Fibroblast of skin of left biceps (primary cell): ENCODE results near the gene IGSF9B.

Source experiments
- DNase-seq, 2 experiments: peaks; one replicate each; pipeline ENCODE4 v3.0.0-alpha.2; 2013; ENCODE audit warnings: low read depth in 2 of 2

IGSF9B gene

DNA sequence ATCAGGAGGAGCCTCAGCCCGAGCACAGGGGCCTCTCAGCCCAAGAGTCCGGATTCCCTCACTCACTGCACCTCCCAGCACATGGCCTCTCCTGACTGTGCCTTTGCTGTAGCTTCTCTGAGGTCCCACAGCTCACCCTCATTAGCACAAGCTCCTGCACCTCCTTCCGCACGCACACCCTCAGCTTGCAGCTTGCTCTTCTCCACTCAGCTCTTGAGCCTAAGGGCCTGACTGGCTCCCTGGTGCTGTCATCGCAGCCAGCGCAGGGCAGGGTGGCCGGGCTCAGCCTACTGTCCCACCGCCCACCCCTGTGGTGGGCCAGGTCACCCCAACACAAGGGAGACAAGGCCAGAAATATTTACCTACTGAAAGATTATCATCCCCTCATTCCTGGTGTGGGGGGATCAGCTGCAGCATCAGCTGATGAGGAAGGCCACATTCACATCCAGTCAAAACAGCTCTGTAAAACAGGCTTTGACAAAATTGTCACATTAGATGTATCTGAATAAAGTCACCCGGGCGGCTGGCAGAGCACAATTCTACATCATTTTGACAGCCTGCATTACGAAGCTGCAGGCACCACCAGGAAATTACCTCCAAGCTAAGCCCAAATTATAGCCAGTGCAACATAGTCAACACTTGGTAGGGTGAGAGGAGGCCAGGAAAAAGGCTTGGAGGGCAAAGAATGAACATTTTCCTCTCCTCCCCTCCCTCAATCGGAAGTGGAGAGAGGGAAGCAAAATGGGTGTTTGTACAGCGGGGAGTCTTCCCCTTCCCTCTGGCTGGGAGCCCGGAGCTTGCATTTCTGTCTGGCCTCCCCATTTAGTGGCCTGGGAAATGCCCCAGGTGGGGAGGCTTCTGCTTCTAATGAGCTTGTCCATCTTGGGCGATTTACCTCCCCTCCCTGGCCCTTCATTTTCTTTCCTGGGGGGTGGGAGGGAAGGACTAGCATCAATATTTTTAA lies 29.5 kb upstream of the IGSF9B start:
- DNase-seq = no peak

DNA sequence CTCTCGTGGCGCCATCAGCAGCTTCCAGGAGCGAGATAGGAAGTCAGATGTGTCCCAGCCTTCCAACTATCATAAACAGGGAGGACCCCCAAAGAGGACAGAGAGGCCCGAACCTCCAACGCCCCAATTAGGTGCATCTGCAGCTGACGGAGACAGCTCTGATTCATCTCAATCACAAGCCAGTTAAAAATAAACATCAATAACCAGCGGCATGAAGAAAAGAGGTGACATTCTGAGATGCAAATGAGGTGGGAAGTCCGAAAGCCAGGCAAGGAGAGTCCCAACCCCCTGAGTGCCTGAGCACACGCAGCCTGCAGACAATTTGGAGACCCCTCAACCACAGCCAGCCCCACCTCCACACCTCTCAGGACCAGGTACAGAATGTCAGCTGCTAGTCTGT lies 28.1 kb upstream of the IGSF9B start:
- DNase-seq = no peak

DNA sequence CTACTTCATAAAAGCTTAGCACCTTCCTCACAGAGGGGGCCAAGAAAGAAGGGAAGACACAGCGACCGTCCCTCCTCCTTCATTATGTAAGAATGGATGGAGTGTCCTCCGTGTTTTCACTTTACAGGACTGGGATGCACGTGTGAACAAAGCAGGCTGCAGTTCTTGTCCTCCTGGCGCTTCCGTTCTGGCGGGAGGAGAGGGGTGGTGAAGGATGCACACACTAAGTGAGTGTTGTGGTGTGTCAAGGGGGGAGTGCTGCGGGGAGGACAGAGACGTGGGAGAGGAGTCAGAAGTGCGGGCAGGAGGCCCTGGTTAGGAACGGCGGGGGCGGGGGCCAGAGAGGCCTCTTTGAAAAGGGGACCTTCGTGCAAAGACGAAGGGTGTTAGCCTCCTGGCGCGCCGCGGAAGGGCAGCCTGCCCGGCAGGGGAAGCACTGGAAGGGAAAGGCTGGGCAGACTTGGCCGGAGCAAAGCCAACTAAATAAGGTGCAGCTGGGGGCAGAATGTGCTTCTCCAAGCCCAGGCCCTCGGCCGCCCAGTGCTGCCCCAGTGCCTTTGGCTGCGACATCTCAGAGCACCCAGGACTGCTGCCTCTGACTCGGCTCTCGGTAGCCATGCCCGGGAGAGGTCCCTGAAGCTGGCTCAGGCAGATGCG lies 27.0 kb upstream of the IGSF9B start:
- no peak for DNase-seq

DNA sequence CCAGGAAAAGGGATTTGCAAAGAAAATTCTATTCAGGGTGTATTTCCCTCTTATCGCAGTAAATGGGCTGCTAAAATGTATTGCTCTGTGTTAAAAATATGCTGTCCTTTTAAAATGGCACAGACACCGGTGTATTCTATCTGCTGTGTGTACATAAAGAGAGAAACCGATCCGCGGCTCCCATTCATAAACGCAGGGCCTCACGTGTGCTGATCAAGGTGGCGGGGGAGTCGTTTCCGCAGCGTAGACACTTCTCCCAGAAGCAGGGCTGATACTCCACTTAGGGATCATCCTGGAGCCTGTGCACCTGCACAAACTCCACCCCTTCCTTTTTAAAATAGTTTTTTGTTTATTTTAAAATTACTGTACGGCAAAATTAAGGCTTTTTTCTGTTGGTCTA lies 26.1 kb upstream of the IGSF9B start:
- DNase-seq = no peak

DNA sequence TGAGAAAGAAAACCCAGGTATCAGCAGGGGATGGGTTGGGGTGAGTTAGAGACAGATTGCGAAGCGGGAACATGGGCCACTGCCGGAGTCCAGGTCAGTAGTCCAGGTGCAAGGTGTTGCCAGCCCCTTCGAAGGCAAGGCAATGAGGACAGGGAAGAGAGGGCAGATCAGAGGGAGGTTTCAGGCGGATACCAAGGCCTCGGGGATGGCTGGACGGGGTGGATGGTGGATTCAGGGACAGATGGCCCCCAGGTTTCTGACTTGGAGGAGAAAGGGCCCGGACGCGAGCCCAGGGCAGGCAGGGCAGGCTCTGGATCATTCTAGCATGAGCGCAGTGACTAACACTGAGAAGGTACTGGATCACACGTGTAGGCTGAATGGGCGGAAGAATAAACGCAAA lies 25.4 kb upstream of the IGSF9B start:
- no peak for DNase-seq

DNA sequence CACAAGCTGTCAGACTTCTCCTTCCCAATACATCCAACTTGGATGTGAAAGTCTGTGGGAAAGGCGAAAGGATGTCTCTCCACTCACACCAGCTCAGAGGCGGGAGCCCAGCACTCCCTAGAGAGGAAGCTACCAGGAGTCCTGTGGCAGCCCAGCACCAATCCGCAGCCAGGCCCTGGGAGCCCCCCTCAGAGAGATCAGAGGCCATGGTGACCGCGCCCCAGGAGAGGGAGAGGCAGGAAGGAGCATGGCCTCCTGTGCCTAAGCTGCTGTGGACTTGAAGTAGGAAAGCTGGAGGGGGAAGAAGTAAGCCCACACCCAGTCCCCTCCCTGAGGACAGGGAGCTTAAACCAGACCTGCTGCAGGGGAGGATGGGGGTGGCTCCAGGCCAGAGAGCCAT lies 24.4 kb upstream of the IGSF9B start:
- no peak for DNase-seq

DNA sequence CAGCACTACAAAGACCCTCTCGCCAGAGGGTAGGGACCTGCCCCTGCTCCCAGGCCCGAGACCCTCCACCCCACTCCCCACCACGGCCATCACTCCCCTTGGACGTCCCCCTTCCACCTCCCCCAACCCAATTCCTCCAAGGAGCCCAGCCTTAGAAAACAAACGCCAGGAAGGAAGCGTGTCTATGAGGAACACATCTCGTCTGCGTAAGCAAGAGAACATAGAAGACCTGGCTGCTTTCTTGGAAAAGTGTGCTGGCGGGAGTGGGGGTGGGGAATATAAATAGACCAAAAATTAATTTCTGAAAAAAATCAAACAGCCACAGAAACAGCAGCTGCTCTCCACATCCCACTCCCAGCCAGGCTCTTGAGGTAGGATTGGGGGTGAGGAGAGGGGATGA lies 23.9 kb upstream of the IGSF9B start:
- DNase-seq = no peak

DNA sequence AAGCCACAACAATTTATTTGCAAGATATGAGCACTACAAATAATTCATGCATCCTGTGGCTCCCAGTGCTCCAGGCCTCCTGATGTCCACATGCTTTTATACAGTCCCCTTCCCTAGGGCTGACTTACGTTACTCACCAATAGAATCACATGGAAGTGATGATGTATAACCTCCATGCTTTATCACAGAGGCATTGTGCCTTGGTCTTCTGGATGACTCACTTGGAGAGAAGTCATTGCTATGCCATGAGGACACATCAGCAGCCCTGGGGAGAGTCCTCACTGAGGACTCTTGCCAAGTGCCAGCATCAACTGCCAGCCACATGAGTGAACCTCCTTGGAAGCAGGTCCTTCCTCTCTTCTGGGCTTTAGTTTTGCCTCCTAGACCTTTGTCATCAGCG lies 22.0 kb upstream of the IGSF9B start:
- DNase-seq = no peak

DNA sequence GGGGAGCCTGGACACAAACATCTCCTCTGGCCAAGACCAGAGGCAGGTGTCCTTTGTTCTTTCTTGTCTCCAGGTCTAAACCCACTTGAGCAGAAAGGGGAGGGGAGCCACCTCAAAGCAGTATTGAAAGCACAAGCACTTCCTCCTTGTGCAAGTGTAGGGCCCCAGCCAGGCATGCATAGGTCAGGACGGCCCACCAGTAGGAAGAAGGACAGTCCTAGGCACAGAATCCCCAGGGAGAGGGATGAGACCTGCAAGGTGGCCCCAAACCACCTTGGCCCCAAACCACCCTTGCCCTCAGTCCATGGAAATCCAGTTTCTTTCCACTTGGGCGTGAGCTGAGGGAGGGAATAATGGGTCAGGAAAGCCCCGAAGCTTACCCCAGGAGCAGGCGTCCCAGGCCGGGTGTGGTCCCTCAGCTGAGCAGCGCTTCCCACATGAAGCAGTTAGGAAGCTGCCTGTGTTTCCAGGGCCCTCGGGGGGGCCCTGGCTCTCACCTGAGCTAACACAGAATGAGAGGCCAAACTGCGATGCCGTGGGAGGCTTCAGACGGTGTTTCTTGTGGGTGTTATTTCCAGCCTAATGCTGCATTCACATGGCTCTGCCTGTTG lies 20.4 kb upstream of the IGSF9B start:
- no peak for DNase-seq

DNA sequence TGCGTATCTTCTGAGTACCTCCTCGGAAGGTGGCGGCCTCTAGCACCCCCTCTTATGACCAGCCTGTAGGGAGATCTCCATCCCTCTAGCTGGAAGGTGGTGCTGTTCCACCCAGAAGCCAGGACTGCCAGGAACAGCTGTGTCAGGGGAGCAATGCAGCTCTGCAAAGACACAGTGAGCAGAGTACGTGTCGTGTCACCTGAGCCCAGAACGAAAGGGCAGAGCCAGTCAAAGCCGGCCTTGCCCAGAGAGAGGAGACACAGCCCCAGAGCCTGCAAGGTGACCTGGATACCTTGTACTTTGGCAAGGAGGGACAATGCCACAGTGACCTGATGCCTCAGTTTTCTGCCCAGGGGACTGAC lies 18.7 kb upstream of the IGSF9B start:
- DNase-seq = no peak

DNA sequence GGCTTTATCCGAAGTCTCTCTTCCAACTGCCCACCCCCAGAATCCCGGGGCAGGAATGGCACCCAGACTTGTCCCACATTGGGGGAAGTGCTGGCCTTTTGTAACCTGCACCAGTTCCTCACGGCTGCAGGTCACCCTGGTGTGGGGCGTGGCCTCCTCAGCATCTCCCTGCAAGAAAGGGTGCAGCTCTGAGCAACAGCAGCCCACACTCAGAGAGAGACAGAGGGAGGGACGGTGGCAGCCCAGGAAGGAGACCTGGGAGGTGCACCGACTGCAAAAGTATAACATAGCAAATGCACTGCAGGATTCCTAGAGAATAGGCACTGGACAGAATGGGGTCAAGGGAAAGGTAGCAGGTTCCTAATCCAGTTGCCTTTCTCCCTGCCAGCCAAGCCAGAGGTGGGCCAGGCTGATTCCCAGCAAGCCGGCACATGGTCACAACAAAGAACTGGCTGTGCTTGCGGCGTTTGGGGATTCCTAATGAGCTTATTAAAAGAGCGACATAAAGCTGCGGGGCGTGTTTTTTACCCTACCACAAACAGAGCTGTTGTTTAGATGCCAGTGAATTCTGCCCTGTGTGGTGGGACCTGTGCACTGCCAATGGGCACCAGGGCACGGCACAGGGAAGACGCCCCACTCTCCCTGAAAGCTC lies 18.2 kb upstream of the IGSF9B start:
- DNase-seq = no peak

DNA sequence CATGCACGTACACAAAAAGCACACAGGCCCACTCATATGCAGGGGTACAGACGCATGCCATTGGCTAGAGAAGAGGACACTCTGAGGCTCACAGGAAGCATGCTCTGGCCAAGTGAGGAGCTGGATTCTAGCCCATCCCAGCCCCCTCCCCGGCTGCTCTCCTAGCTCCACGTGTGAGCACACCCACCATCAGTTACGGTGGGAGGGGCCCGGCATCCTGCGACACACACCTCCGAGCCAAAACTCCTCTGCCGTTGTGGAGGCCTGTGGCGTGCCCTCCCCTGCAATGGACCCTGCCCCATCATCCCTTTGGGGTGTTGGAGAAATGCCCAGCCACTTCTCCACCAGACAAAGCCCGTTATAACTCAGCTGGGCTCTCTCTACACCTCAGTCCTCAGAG lies 15.1 kb upstream of the IGSF9B start:
- no peak for DNase-seq

DNA sequence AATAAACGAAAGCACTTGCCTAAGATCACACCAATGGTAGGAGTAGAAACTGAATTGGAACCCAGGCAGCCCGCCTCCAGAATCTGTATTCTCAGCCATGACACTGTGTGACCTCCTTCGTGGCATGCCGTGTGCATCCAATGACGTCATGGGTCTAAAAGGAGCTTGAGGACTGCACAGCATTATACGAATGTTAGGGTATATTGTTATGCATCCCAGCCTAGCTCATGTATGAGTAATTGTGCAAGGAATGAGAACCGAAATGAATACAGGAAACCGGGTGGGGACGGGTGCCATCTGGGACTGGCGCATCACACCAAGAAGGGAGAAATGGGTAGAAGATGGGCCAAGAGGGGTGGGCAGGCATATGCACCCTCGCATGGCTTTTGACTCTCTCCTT lies 12.3 kb upstream of the IGSF9B start:
- no peak for DNase-seq

DNA sequence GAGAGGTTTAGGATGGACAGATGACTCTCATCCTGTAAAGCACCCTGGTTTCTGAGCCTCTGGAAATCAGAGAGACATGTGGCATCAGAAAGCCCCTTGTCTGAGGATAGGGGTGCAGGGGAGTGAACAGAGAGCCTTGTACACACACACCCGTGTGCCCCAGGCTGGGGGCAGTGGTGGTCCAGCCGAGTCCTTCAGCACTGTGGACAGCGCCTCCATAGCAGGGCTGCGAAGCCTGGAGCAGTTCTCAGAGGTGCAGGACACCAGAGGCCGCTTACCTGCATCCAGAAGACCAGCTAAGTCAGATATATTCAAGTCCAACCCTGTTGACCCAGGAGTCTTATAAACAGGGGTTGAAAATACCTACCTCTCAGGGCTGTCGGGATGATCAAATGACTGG lies 11.5 kb upstream of the IGSF9B start:
- DNase-seq = no peak

DNA sequence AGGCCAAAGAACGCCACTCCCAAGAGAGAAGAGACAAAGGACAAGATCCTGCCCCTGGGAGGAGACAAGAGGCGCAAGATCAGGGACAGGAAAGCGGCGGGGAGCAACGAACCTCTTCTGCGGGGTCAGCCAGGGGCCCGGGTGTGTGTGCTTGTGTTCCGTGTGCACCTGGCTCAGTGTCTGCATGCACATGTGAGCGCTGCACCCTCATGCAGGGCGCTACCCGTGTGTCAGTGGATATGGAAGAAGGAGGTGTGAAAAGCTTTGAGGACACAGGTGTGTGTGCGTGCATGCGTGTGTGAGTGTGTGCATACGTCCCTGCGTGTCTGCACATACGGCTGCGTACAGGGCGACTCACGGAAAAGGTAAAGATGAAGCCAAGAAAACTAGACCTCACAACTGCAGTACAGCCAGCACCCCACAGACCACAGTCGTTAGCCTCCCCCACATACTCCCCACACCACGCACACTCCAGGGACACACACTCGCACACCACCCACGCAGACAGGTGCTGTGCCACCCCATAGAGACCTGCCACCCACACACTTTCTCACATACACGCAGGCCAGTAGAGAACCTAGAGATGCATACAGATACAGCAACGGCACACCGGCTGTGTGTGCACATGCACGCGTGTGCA lies 11.0 kb upstream of the IGSF9B start:
- DNase-seq = no peak

DNA sequence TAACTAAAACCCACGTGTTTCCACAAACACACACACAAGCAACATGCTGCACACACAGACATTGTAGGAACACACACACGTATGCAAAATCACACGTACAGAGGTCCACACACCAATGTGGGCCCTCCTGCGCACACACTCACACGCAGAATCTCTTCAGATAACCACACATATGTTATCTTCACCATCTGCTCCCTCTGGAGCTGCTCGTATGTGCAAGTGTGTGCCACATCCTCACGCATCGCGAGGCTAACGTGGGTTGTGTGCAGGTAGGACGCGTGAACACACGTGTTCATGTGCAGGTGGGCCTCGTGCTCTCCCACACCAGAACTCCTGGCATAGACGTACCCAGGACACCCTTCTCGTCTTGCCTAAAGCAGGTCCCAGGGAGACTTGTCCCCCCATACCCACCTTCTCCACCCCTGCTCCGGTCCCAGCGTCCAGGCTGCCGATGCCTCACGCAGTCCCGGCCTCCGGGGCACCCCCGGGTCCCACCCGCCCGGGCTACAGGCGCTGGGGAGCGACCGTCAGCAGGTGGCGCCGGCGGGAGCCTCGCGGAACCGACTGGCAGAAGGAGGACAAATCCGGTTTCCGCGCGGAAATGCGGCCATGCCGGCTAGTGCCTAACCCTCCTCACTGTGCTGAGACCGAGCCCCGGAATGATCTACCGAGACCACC lies 10.3 kb upstream of the IGSF9B start:
- DNase-seq = no peak

DNA sequence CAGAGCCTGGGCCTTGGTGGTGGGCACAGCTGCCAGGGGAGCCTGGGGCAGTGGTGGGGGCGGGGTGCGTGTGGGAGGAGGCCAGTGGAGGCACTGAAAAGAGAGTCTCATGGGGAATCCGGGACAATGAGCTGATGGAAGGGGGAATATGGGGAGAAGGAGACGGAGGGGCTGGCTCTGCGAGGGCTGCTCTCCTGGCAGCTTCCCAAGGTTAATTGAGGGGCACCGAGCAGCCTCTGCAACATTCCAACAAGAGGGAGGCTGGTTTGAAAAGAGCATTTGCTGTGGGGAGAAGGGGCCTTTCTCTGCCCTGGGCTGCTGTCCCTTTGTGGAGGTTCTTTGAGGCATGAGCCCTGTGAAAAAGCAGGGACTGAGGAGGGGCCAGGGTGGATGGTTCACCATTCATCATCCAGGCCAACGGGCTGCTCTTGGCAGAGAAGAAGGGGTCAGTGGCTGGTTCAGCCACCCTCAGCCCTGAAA lies 9.4 kb upstream of the IGSF9B start:
- no peak for DNase-seq

DNA sequence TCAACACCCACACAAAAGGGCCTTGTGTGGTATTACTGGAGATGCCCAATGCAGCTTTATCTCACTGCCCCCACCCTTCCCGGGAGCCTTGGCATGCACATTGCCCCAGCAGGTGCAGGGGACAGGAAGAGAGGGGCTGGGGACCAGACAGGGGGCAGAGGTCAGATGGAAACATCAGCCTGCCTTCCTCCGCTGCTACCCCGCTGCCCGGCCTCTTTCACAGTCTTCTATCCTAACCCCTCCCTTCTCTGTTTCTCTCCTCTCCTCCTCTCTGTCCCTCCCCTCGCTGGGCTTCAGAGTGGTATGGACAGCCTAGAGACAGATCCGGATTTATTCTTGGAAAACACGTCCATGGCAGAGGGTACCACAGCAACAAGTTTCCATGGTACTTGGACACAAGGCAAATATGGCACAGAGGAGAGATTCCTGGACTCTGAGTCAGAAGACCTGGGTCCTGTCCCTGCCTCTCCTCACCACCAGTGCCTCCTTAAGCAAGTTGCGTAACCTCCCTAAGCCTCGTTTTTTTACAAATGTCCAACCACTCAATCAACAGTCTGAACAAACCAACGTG lies 8.3 kb upstream of the IGSF9B start:
- no peak for DNase-seq

DNA sequence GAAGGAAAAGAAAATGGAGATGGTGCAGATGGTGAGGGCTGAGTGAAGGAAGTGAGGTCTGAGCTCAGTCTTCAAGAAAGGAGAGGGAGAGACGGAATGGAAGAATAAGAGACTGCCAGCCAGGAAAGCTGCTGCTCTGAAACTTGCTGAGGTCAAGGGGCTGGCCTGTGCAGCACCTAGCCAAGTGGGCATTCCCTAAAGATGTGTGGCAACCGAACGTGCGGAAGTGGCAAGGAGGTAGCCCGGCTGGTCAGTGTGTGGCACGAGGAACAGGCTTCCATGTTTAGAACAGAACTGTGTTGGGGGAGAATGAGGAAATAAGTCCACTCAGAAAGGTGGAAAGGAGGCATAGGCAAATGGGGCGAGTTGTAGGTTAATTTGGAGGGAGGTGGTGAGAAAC lies 7.6 kb upstream of the IGSF9B start:
- no peak for DNase-seq

DNA sequence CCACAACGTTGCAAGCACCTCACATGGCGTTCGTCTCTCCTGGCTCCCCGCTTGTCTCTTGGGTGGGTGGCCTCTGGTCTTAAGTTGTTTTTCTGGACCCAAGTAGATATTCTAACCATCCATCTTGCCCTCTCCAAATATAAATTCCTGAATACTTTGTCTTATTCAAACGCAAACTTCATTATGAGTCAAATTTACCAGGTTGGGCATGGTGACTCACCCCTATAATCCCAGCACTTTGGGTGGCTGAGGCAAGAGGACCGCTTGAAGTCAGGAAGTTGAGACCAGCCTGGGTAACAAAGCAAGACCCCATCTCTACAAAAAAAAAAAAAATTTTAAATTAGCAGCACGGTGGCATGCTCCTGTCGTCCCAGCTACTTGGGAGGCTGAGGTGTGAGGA lies 5.1 kb upstream of the IGSF9B start:
- DNase-seq = no peak

DNA sequence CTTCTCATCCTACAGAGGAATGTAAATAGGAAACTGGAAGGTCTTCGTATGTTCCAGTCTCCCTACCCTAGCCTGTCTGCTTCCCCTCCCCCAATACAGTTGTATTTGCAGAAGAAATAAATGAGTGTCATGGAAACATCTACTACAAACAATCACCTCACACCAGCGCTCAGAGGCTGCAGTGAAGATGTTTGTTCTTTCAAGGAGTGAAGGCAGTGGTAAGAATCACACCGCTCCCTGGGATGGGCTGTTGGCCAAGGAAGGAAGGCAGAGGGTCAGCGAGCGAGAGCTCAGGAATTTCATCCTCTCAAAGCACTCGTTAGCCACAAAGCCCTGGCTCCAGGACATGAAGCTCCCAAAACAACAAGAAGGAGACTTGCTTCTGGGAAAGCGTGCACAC lies 1.1 kb upstream of the IGSF9B start:
- DNase-seq = no peak
